Measurements from ENCODE around the gene MIER1.
"Not testable (repeated sequence)": the region's sequence is repeated elsewhere in the genome, so short reads cannot be mapped to it uniquely, and the experiment has no call there.

GRCh38 chr1:66966188-66966873, 41.5 kb downstream of the MIER1 start:
- not testable (repeated sequence) for TF ChIP-seq POLR2AphosphoS5 (IDR thresholded peaks at IDR 0.05; ENCODE audit: borderline replicate concordance, low read depth, low read length); EZH2 (IDR thresholded peaks at IDR 0.05); FOXP2 (optimal IDR thresholded peaks at IDR 0.05; ENCODE audit: control extremely low read depth, extremely low read length, insufficient read depth)
